T47D (cell line): Measurements from ENCODE around the gene GRK5.

Source experiments
- DNase-seq, 2 experiments: peaks; one replicate each; pipeline versions ENCODE4 v3.0.0 to v3.0.0-alpha.2; 2011 to 2012; ENCODE audit warnings: low read depth in 1 of 2, low spot score in 1 of 2
- JUND ChIP-seq: IDR thresholded peaks from 2 replicates; pipeline ENCODE4 v1.6.1; 2012; ENCODE audit warnings: low read depth
- in situ Hi-C: cut with HindIII; loops from 2 replicates; pipeline ENCODE4 v1.10.0; 2016; ENCODE audit warnings: low sequenced_read_pairs, low pct_unique_long_range_greater_than_20kb

GRK5 gene

DNA sequence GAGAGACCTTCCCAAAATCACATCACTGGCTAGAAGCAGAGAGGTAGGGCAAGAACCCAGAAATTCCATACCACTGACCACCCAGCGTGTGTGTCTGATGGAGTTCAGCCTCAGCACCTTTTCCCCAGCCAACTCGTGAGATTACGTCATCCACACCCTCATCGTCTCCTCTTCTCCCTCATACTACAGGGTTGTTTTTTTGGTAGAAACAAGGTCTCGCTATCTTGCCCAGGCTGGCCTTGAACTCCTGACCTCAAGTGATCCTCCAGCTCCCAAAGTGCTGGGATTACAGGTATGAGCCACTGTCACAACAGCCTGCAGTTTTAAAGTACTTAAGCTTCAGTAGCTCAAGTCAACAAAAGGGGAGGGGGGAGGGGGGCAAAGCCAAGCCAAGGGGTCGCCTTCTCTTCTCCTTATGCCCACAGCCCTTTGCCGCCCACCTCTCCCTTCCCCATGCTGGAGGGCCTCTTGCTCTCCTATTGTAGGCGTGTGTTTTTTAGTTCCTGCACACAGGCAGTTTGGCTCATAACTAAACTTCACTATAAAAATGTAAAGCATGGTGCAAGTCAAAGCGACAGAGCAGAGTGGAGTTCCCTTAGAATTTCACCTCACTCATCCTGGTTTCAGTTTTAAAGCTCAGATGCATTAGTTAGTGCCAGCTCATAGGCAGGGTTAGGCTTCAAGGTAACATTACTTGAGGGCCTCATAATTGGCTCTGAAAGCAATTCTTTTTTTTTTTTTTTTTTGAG is 23.5 kb upstream of the GRK5 start:
- no peak for TF ChIP-seq JUND
- in situ Hi-C loops = no loop called here
- DNase-seq = no peak

DNA sequence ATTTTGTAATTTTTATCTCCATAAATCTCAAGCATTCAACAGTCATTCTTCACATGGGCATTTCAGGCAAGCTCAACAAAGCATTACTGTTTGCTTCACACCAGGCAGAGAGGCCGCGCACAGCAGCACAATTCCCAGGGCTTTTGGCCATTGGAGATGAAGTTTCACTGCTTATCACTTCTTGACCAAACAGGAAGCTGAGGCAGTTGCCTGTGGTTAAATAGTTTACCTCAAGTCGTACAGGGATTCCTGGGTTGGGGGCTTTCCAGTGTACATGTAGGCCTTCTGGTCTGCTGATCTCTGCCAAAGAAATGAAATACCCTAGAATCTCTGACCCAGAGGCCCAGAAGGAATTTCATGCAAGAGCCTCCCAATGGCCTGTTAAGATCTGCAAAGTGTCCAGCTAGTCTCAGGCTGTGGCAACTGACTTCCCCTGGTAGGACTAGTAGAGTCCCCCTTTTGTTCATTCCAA is 17.5 kb upstream of the GRK5 start:
- no peak for DNase-seq
- in situ Hi-C loops = no loop called here
- TF ChIP-seq JUND = no peak

DNA sequence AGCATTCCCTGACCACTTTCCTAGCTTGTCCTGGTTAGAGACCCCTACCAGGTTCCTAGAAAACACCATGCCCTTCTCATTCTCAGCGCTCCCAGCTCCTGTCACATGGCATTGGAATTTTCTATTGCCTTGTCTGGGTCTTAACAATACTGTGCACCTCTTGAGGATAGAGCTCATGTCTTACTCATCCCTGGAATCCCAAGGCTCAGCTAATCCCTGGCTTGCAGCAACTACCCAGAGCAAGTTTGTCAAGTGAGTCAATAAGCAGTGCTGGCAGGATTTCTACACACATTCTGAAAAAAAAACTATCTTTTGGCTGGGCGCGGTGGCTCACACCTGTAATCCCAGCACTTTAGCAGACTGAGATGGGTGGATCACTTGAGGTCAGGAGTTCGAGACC is 17.0 kb upstream of the GRK5 start:
- DNase-seq = no peak
- TF ChIP-seq JUND = no peak
- in situ Hi-C loops = no loop called here

DNA sequence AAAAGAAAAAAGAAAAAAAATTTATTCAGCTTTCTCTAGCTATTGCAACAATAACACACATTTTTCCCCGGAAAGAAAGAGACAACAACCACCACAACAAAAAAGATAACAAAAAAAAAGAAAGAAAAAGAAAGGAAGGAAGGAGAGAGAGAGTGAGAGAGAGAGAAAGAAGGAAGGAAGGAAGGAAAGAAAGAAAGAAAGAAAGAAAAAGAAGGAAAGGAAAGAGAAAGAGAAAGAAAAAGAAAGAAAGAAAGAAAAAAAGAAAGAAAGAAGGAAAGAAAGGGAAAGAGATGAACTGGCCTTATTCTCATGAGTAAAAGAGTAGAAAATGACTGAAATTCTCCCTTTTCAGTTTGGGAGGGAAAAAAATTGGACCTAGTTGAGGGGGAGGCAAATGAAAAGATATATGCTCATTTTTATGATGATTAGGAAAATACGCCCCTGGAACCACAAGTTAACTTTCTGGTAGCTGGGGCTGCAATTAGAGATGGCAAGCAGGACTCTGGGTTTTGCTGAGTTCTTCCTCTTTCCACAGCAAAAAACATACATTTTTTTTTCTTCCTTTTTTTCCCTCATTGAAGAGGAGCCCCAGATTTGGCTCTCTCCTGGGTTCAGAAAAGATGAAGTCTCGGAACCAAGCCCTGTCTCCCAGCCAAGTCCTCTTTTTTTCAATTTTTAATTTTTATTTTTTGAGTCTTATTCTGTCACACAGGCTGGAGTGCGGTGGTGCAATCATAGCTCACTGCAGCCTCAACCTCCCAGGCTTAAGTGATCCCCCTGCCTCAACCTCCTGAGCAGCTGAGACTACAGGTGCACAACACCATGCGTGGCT is 16.2 kb upstream of the GRK5 start:
- in situ Hi-C loops = no loop called here
- no peak for TF ChIP-seq JUND
- no peak for DNase-seq

DNA sequence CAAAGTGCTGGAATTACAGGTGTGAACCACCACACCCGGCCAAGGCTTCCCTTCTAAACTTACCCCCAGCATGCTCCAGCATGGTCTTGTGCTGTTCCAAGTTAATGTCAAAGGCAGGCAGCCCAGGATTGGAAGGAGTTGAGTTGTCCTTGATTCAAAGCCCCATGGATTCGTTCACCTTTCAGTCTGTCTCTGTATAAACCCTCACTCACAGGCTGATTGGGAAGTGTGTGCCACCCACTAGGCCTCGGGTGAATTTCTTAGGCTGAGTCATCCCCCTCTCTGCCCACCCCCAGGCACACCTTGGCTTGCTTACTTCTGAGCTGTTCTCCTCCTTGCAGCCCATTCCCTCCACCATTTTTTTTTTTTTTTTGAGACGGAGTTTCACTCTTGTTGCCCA is 15.5 kb upstream of the GRK5 start:
- no peak for TF ChIP-seq JUND
- DNase-seq = no peak
- in situ Hi-C loops = no loop called here

DNA sequence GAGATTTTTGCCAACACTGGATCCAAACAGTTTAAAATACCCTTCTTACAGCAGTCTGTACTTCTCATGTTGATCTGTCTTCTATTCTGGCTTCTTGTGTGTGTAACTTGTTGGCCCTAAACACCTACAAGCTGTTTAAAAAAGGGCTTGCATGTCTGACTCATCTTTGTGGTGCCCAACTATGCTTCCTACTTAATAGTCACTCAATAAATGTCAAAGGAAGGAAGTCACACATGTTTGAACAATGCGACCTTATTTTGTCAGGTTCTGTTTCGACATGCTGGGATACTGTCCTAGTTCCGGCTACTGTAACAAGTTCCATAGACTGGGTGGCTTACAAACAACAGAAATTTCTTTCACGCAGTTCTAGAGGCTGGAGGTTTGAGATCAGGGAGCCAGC is 9.4 kb upstream of the GRK5 start:
- no peak for DNase-seq
- no peak for TF ChIP-seq JUND
- in situ Hi-C loops = no loop called here

DNA sequence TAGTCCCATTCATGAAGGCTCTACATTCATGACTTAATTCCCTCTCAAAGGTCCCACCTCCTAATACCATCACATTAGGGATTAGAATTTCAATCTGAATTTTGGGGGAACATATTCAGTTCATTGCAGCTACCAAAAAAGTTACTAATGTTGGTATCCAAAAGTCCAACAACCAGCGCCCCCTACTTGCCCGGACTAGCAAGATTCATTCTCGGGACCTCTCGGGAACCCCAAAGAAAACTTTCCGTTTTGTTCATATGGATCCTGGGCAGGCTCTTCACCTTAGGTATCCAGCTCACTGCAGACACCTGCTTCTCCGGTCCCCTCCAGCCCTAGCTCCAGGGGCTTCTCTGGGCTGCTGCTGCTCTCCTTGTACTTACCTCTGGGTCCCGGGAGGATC is 8.9 kb upstream of the GRK5 start:
- in situ Hi-C loops = no loop called here
- no peak for TF ChIP-seq JUND
- DNase-seq = peak in 1 of 2 experiments; percentile 15

DNA sequence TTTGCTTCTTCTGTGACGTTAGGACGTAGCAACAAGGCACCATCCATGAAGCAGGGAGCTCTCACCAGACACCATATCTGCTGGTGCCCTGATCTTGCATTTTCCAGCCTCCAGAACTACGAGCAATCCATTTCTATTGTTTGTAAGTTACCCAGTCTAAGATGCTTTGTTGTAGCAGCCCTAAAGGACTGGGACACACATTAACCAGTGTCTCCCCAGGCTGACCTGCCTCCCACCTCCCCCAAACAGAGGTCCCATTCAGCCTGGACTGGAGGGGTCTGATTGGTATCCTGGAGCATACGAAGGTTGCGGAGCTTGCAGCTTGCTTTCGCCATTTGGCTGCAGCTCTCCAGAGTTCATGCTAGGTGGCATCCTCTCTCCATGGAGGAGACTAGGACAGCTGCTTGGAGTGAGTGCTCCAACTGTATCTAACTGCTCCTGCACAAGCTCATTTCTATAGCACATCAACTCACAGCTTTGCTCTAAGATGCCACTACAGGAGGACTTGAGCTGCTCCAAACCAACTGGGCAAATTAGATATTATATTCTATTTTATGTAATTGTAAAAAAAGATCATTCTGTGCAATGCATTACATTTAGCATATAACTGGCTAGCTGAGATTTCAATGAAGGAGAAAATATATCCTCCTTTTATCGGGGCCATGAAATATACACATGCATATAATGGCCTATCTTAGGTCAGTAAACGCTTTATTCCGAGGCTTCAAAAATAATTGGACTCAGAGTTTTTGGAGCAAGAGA is 8.0 kb upstream of the GRK5 start:
- in situ Hi-C loops = no loop called here
- no peak for TF ChIP-seq JUND
- DNase-seq = peak; percentile 53 to 82

DNA sequence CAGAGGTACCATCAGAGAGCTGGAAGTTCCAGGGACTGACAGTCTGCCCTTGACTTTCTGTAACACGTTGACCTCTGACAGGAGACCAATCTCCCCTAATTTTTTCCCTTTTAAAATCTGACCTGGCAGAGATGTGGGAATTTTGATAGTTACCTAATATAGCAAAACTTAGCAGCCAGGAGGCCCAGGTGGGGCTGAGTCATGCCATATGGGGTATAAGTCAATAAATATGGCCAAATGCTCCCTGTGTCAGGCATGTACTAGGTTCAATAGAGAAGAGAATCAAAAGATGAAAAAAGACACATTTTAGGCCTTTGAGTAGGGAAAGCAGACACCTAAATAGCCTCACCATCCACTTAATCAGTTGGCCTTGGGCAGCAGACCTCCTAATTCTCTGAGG is 6.1 kb upstream of the GRK5 start:
- no peak for DNase-seq
- in situ Hi-C loops = no loop called here
- no peak for TF ChIP-seq JUND

DNA sequence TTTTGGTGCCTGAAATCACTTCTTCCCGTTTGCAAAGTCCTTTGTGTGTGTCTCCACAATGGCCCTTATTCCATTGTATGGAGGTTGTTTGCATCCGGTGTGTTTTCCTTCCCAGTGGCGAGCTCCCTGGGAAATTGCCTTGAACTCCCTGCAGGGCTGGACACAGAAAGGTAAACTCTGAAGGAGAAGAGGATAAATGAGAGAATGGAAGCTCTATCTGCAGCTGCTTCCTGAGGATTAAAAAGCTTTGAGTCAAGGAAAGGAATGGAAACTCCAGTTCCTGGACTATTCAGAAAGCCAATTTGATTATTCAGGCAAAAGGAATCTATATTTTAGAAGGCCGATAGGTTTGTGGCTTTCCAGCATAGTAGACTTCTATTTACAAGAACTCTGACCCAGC is 4.4 kb upstream of the GRK5 start:
- no peak for DNase-seq
- no peak for TF ChIP-seq JUND
- in situ Hi-C loops = no loop called here

DNA sequence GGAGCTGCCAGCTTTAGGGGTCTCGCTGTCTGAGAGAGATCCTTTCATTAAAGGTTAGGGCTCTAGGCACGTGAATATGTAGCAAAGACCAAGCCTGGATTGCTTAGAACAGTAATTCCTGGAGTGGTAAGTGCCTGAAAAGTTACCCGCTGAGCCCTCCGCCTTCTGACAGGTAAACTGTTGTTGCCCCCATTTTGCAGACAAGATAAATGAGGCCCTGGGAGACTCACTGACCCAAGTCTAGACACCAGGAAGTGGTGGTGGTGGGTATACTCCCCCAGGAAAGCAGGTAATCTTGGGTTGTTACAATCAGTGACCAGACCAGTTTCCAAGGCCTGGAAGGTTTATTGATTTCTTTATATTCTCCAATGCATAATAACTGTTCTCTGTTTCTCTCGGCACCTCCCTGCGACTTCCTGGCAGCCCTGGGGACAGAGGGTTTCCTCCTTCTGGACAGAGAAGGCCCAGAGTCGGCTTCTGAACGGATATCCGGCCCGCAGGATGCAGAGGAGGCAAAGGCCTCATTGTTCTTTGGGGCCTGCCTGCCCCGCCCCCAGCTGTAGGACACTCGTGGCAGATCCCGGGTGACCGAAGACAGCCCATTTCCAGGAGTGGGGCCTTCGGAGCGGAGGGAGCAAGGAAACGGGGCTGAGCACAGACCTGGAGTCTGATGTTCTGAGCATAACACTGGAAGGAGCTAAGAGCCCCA is 1.3 kb upstream of the GRK5 start:
- no peak for TF ChIP-seq JUND
- in situ Hi-C loops = no loop called here
- DNase-seq = no peak

DNA sequence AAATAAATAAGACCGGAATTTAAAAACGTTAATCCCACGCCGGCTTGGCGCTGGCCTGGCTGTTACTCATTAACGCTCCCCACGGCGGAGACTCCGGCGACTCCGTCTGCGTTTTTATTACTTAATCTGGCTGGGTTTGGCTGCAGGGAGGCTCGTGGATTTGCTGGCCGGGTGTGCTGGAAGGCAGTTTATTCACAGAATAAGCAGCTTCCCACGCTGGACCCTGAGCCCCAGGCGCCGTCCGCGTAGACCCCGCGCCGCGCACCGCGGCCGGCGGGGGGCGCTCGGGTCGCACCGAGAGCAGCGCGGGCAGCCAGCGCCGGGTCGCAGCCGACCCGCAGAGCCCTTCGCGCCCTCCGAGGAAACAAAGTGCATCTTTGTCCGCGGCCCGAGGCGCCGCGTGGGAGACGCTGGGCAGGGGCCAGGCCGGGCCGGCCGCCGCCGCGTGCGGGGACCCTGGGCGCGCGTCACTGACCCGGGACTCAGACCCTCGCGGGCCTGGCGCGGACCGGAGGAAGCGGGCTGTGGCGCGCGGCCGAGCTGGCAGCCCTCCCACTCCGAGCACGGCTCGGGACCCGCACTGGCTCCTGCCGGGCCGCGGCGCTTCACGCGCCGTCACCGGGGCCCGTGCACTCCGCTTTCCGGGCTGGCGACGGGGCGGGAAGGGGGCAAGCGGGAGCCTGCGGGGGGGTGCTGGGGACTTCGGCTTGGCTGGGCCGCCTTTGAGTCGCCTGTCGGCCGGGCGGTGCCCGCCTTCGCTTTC is 587 bp upstream of the GRK5 start:
- TF ChIP-seq JUND = no peak
- peak; percentile 22 to 48 for DNase-seq
- in situ Hi-C loops = no loop called here
